BE2C (cell line): ENCODE results near the gene SPTLC3.

Experiments used
- DNase-seq: peaks from one replicate; pipeline ENCODE4 v3.0.0-alpha.2; 2020
- H3K27me3 ChIP-seq: fragments of 250-450 bp; sonication (Bioruptor Pico); 2 replicates; pipeline ENCODE4 v1.5.1; 2020; ENCODE audit warnings: mild to moderate bottlenecking
- H3K36me3 ChIP-seq: fragments of 250-450 bp; sonication (Bioruptor Pico); 2 replicates; pipeline ENCODE4 v1.5.1; 2020; ENCODE audit warnings: mild to moderate bottlenecking
- H3K4me1 ChIP-seq: fragments of 250-450 bp; sonication (Bioruptor Pico); 2 replicates; pipeline ENCODE4 v1.5.1; 2020
- H3K4me3 ChIP-seq: 2 replicates; pipeline ENCODE4 v1.5.1; 2011; ENCODE audit warnings: low read depth, low read length
- H3K9me3 ChIP-seq: fragments of 250-450 bp; sonication (Bioruptor Pico); 2 replicates; pipeline ENCODE4 v1.5.1; 2020
- TF ChIP-seq, protein P1 (sequence below): IDR thresholded peaks from 2 replicates; pipeline ENCODE4 v1.5.1; 2012; ENCODE audit warnings: mild to moderate bottlenecking, low read depth, low read length

Gene SPTLC3

DNA sequence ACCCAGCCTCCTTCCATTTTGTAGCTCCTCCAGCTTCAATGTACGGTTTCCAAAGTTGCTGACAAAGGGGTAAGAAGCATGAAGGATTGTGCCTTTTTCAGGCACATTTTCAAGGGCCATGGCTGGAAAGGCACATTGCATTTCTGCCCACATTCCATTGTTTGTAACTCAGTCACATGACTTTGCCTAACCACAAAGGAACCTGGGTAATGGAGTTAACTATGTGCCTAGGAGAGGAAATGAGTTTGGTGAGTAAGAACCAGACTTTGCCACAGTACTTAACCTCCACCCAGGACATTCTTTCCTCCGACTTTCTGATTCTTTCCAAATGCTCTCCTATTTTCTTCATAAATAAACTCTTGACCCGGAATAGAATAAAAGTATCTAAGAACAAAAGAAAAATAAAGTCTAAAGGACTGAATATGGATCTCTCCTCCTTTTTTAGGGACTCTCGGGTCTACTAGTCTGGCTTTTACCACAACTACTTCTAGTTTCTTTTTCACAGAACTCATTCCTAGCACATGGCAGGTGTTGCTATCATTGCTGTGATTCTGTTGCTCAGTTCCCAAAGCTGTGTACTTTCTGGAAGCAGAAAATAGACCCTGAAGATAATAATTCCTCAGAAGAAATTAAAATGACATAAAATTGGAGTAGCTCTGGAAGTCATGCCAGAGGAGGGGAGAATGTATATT, 130.8 kb downstream of the SPTLC3 start:
- H3K9me3 ChIP-seq: no peaks in the 10 kb centered on the region
- H3K36me3 ChIP-seq: no peaks in the 10 kb centered on the region
- H3K27me3 ChIP-seq: peaks cover 11% of the 10 kb centered on the region
- H3K4me1 ChIP-seq: no peaks in the 10 kb centered on the region
- H3K4me3 ChIP-seq: no peak overlapping the region
- TF ChIP-seq, protein P1, sequence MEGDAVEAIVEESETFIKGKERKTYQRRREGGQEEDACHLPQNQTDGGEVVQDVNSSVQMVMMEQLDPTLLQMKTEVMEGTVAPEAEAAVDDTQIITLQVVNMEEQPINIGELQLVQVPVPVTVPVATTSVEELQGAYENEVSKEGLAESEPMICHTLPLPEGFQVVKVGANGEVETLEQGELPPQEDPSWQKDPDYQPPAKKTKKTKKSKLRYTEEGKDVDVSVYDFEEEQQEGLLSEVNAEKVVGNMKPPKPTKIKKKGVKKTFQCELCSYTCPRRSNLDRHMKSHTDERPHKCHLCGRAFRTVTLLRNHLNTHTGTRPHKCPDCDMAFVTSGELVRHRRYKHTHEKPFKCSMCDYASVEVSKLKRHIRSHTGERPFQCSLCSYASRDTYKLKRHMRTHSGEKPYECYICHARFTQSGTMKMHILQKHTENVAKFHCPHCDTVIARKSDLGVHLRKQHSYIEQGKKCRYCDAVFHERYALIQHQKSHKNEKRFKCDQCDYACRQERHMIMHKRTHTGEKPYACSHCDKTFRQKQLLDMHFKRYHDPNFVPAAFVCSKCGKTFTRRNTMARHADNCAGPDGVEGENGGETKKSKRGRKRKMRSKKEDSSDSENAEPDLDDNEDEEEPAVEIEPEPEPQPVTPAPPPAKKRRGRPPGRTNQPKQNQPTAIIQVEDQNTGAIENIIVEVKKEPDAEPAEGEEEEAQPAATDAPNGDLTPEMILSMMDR: no peak
- DNase-seq: no peak

- H3K9me3 ChIP-seq: no peaks in the 10 kb centered on the region
- no peak for DNase-seq
- no peak overlapping the region for H3K4me3 ChIP-seq
- H3K36me3 ChIP-seq: no peaks in the 10 kb centered on the region
- H3K27me3 ChIP-seq: peaks cover 9% of the 10 kb centered on the region
- no peaks in the 10 kb centered on the region for H3K4me1 ChIP-seq
- TF ChIP-seq, protein P1: no peak
Observed at GRCh38 chr20:13140201-13140600, 131.4 kb downstream of the SPTLC3 start.

DNA sequence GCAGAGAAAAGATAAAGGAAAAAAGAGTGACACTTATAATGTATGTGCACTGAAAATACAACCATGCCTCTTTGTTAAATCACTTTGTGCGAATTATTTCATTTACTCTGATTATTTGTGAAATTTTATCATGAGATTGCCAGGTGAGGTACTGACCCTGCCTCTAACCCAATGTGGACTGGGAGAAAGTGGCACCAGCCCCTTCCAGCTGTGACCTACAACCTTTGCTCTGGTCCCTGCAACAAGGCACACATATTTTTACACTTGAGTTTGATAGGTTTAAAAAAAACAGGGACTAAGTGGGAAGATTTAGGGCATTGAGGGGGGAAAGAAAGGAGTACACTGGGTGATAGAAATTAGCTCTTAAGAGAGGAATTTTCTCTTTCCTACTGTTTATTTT, 132.0 kb downstream of the SPTLC3 start:
- no peaks in the 10 kb centered on the region for H3K9me3 ChIP-seq
- H3K36me3 ChIP-seq: no peaks in the 10 kb centered on the region
- no peaks in the 10 kb centered on the region for H3K4me1 ChIP-seq
- no peak for DNase-seq
- H3K4me3 ChIP-seq: no peak overlapping the region
- H3K27me3 ChIP-seq: peaks cover 7% of the 10 kb centered on the region; the same call in 1 of the 2 replicates
- TF ChIP-seq, protein P1: no peak

GRCh38 chr20:13141546-13141945, 132.8 kb downstream of the SPTLC3 start:
- DNase-seq: no peak

GRCh38 chr20:13142143-13142542, 133.4 kb downstream of the SPTLC3 start:
- Histone ChIP-seq H3K9me3 (no peaks in the 10 kb centered on the region), H3K4me1 (no peaks in the 10 kb centered on the region), H3K4me3 (no peak overlapping the region), H3K36me3 (no peaks in the 10 kb centered on the region), H3K27me3 (peaks cover 7% of the 10 kb centered on the region; the same call in 1 of the 2 replicates)
- TF ChIP-seq, protein P1: no peak
- no peak for DNase-seq

More at GRCh38 chr20:13141546-13141945, 132.8 kb downstream of the SPTLC3 start:
- no peak overlapping the region for H3K4me3 ChIP-seq
- H3K36me3 ChIP-seq: no peaks in the 10 kb centered on the region
- no peaks in the 10 kb centered on the region for H3K4me1 ChIP-seq
- peaks cover 7% of the 10 kb centered on the region; the same call in 1 of the 2 replicates for H3K27me3 ChIP-seq
- H3K9me3 ChIP-seq: no peaks in the 10 kb centered on the region
- TF ChIP-seq, protein P1: no peak
